GM21717 (cell line): Measurements from ENCODE around the gene THRB.

Experiments used
- ATAC-seq: cut with Tn5 transposase; IDR thresholded peaks from one replicate; pipeline ENCODE4 v1.9.1; 2021; ENCODE audit warnings: mild to moderate bottlenecking, moderate library complexity; ENCODE audit not compliant: unreplicated experiment

Gene THRB

DNA sequence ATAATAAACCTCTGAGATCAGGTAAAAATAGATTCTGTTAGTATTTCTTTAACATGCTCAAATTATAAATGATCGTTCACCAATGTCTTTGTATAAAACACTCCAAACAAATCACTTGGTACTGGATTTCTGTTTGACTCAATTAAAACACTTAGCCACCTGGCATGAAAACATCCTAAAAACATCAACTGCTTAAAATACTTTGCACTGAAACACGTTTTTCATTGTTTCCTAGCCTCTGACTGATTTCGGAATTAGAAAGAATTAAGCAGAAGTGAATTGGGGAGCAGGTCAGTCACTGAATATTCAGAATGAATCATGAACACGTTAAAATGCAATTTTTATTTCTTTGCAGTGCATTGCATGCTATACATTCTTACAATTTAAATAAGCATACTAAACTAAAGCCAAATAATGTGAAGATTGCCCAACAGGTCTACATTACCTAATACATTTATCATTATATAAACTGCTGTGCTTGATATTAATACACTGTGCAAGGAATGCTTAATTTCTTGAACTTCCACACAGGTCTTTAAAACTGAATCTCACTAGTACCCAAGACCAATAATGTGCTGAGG lies 1.6 kb downstream of the THRB start:
- ATAC-seq: no peak

DNA sequence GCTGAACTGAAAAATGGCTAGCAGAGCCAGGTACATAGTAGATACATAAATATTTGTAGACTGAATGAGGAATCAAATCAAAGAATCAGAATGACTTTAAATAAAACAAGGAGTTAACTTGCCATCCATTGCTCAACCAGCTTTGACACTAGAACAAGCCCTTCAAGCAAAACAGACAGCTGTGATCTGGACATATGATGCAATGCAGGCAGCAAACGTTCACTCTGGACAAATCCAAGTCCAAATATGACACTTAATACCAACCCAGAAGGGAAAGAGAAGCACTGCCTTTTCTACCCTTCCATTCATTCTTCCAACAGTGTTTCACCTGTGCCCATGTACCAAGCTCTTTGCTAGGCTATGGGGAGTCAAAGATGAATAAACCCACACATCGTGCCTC lies 4.5 kb downstream of the THRB start:
- ATAC-seq: no peak

DNA sequence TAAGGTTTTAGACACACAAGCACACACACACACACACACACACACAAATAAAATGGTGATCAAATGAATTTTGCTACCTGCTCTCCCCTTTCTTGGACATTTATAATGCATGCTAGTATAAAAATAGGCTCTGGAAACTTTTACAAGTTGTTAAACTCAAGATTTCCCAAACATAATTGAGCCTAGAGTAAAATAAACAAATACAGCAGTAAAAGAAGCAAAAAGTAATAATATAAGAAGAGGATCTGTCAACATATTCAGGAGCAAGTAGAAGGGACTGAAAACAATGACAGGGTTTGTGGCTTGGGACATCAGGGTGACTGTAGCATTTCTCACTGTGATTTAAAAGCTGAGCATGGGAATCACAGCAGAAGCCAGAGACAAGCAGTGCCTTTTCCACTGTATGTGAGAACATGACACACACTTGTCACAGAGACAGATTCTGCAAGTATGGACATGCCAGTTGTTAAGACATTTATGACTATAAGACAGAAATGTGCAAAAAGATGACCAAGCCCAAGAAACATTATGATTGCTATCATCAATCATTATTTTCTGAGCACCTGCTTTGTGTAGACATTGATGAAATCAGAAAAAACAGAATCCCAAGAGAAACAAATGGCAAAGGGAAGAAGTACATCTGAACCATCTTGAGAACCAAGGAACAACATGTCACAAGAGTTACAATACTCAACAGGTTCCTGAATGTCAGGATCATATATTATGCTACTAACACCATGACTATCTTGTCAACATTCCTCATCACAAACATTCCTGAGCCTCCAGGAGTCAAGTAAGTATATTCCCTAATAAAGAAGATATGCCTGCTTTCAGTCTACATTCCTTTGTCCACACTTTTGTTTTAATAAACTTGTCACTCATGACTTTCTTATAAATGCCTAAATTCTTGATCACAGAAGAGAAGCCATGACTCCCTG lies 7.1 kb downstream of the THRB start:
- ATAC-seq: no peak

DNA sequence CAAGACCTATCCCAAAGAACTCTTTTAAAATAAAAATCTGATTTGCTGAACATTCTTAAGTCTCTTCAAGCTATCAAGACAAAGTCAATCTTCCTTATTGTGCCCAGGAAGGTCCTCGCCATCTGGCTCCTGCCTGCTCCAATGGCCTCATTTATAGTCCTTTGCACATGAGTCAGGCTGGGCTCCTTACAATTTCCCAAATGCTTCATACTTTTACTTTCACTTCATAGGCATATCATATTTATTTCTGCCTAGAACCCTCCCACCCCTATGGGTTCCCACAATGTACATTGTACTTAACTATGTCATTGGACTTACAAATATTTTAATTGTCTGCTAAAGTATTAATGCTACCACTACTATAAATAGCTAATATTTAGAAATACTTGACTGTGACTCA lies 9.1 kb downstream of the THRB start:
- no peak for ATAC-seq

DNA sequence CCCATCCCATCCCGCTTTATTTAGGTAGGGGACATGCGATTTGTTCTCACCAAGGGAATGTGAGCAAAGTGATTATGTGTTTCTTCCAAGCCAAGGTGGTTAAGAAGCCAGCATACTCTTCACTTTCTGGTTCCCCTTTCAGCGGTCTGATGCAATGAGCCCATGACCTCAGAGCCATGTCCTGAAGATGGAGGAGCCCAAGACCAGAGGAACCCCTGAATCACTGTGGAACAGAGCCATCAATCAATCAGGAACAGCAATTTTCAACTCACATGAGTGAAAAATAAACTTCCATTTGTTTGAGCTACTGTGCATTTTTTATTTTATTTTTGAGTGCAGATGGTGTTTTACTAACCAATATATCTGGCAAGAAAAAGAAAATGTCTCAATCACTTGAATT lies 10.8 kb downstream of the THRB start:
- ATAC-seq: no peak

DNA sequence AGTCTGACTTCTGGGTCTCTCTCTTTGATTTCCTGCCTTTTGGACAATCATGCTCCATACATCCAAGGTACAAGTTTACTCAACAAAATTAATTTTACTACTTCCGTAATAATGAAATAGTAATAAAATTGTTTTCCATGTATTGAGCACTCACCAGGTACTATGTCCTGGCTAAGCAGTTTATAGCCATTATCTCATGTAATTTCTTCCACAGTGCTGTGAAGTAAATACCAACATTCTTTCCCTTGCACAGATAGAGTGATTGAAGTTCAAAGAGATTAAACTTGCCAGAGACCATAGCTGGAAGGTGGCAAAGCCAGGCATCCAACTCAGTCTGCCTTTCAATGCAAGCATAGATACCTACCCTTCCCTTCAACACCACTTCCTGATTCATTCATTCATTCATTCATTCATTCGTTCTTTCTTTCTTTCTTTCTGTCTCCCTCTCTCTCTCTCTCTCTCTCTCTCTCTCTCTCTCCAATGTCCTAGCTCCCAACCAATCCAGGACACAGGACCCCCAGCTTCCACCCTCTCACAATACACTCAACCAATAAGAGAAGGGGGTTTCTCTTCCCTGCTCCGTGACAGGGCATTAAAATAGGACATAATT lies 12.4 kb downstream of the THRB start:
- no peak for ATAC-seq

DNA sequence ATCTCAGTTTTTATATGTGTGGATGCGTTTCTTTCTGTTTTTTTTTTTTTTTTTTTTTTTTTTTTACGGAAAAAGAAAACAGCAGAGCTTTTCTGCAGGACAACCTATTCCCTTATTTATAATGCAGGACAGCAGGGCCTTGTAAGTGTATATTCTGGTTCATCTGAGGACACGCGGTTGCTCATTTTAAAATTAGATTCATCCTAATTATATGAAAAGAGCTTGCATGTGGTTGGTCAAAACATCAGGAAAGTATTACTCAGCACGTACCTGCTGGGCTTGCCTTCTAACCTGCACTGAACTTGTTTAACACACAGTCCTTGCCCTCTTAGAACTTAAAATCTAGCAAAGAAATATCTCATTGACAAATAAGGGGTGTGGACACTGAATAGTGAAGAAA lies 13.5 kb downstream of the THRB start:
- ATAC-seq: no peak

DNA sequence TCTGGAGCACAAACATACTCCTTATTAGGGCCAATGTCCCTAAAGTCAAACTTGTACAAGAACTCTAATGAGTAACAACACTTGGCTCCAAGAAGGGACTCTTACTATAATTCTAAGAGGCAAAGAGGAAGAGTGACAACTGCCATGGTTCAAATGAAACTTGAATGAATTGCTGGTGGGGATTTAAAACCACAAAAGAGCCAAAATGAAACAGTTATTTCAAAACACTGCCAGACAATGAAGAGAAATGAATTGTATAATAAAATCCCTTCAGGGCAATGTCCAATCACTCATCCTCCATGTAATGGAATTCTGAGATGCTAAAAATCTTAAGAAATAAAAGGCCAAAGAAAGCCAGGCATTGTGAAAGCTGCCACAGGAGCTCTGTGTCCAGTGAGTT lies 14.2 kb downstream of the THRB start:
- no peak for ATAC-seq

DNA sequence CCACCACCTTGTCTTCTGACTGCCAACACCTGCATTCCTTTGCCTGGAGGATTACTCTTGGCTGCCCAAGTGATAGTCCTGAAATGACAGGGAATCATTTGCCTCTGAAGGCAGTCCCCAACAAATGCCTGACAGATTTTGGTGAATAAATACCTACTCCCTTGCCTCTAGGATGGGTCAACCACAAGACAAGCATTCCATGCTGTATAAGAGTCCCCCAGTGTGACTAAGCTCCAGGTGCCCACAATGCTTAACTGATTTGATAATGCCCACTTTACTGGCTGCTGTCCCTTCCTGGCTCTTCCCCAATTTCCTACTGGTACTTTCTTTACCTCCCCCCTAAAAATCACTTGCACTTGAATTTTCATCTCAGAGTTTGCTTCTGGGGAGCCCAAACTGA lies 14.8 kb downstream of the THRB start:
- ATAC-seq: no peak

DNA sequence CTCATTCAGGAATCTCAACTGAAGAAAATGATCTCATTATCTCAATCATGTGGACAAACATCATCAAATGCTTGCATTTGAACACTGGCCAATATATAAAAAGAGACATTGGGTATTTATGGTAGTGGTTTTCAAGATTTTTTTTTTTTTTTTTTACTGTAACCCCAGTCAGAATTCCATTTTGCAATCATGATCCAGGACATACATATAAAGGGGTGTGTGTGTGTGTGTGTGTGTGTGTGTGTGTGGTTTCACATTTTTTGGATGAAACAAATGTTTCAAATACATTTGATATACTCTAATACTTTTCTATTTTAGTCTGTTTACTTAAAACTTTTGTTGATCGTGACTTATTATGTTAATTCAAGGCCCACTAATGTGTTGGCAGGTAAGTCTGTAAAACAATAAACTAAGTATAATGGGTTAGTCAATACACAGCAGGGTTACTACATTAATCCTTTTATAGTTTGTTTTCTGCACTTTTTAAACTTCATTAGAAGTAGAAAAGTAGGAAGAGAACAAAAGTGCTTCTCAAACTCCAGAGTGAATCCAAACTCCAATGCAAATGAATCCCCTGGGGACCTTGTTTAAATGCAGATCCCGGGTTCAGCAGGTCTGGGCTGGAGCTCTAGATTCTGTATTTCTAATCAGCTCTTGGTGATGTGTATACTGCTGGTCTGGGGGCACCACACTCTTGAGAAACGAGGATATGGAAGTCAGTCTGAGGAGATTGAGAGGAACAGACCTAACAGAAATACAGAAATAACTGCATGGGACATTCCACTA lies 17.6 kb downstream of the THRB start:
- ATAC-seq: no peak

DNA sequence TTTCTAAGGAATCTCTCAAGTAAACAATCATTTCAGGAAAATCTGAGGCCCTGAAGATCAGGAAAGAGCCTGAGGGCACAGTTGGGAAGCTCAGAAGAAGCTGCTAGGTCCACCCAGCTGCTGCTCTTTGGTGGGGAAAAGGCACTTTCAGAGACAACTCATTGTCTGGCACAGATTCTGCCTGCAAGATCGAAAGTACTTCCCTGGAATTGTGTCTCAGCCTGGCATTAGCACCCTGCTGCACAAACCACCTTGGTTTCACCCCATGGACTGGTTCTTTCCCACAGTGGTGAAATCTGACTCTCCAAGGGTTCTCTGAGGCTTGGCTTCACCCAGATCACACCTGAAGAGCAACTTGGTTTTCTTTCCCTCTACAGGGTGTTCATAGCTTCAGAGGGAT lies 18.7 kb downstream of the THRB start:
- no peak for ATAC-seq

DNA sequence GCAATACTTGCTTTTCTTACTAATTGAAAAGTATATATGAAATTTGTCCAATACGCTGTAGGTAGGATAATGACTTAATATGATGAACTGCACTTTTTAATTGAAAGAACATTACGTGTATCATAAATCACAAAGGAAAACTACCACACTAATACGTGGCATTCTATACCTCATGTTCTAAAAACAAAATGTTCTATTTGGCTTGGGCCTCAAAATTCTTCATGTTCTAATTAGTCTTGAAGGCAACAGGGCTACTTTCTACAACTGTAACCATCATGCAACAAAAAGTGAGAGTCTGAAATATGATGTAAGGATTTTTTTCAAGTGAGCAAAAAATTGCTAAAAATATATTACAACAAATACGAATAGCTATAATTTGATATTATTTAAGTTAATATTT lies 19.8 kb downstream of the THRB start:
- ATAC-seq: no peak

DNA sequence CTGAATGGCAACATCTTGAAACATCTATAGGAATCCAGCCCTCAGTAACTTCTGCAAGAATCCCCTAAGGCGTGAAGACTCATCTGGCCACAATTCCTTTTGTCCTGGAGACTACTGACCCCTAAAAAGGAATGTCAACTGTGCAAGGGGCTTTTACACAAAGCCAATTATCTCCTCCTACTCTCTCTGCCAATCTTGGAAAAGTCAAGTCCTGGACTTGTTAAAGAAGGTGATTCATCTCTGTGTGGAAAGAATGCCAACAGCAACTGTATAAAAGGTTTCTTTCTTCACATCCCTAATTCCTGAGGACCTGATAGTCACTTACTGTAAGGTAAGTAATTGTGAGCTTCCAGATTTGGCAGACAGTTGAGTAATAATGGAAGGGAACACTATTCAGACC lies 22.3 kb downstream of the THRB start:
- ATAC-seq: no peak

DNA sequence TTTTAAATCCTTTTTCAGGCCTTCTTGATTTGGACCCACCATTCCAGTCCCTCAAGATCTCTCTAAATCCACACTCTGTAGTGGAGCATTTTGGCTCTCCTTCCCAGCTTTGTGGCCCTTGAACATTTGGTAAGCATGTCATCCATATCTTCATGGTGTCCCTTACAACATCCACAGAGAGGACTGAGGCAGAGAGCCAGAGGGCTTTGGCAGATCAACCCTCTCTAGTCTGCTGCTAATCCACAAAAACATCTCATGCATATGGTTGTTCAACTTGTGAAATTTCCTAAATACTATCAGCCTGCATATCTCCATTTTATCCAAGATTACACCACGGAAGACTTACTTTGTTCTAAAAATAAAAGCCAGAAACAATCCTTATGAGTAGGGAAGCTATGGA lies 23.2 kb downstream of the THRB start:
- ATAC-seq: no peak

DNA sequence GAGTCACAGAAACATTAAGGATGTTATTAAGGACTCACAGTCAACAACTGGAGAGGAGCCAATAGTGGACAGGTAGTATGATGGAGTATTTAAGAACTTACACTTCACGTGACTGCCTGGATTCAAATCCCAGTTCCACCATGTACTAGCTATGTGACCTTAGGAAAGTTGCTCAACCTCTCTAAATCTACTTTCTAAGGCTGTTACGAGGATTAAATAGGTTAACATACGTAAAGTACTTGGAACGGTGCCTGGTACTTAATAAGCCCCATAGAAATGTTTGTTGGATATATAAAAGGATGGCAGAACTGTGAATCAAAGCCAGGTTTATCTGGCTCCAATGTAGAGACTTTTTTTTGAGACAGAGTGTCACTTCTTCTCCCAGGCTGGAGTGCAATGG lies 24.4 kb downstream of the THRB start:
- no peak for ATAC-seq

DNA sequence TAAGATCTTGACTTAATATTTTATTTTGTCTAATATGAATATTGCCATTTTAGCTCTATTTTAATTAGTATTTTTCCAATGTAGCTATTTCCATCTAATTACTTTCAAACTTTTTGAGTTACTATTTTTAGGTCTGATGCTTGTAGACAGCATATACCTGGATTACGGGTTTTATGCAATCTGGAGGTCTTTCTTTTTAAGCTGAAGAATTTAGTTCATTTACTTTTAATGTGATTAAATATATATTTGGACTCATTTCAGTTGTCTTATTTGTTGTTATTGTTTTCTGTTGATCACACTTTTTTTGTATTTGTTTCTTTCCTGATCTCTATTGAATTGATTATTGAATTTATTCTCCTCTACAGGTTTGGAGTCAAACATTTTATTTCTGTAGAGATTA lies 30.3 kb downstream of the THRB start:
- no peak for ATAC-seq

DNA sequence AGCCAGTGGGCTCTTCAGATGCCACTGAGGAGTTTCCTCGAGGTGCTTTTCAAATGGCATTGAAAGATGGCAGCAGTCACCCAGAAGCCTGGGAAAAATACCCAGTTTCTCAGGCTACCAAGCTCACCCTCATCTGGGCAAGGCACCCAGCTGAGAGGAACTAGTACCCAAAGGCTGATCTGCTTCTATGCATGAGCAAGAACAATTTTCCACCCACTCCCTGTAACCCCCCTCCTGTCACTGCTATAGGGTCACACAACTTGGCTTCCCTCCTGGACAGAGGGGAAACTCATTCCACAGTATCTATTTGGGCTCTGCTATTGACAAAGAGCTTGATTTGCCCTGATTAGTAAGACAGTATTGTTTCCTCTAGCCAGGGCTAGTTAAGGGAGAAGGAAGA lies 31.9 kb downstream of the THRB start:
- no peak for ATAC-seq

DNA sequence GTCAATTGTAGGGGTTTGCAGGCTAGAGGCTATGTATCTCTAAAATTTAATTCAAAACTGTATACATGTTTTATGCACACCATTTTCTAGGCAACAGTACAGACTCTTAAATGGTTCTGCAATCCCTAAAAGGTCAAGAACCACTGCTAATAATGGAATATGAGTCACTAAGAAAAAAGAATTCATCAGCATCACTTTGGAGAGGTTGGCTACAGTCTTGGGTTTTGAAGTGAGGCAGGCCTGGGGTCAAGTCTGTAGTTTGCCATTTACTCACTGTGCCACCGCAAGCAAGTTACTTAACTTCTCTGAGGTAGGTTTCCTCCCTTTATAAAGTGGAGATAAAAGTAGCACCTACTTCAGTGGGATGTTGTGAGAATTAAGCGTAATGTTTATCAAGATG lies 33.7 kb downstream of the THRB start:
- ATAC-seq: no peak

DNA sequence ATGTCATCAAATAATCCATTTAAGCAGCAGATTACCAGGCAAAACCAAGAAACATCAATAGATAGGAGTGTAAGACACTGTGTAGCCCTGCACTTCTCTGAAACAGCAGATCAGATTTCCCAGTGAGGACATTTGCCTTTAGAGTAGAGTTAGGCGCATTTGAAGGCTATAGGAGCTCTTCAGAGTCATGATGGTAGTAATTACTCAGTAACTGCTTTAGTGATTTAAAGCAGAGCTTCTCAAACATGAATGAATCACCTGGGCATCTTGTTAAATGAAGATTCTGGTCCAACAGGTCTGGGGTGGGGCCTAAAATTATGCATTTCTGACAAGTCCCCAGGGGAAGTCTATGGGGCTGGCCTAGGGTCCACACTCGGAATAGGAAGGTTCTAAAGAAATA lies 36.9 kb downstream of the THRB start:
- ATAC-seq: no peak

DNA sequence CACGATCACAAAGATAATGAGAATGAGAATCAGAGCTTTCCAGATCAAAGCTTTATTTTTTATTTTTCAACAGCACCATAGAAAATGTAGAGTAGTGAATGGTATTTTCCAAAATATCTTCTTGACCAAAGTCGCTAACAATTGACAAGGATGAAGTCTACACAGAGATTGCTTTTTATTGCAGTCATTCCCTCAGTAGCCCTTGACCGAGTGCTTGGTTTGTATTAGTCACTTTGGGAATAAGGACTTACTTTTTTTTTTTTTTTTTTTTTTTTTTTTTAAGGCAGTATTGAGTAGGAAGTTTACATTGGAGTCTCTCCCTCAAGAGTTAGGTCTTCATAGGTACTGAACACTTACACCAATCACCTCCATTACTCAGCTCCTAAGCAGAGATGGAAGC lies 39.8 kb downstream of the THRB start:
- no peak for ATAC-seq

DNA sequence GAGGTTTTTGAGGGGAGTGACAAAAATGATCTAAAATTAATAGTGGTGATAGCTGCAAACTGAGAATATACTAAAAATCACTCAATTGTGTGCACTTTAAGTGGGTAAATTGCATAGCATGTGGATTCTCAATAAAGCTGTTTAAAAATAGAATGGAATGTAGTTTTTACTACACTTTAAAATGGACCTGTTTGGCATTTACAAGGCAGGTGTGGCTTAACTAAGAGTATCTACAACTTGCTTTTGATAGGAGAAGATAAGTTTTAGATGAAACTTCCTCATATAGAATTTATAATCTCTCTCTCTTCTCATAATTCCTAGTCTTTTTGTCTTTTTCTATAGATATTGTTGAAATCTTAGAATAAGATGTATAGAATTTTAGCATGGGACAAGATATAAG lies 40.3 kb downstream of the THRB start:
- ATAC-seq: no peak
